ENCODE measurements around the gene MXI1. TPM values are rescaled to one million over a fixed set of nuclear protein-coding genes. Genes with fewer than 3 reads are reported as not detected.

Gene MXI1
- total RNA-seq, 1 experiment from 2014 or later = 16.6 TPM

GRCh38 chr10:110217662-110218008 lies 10.2 kb downstream of the MXI1 start:
- H3K9me3 Mint-ChIP-seq = no peaks in the 10 kb centered on the region
- ATAC-seq (no peak), DNase-seq (ENCODE audit: low spot score) (no peak)
- no peak overlapping the region for H3K27ac Mint-ChIP-seq
- peaks cover 42% of the 10 kb centered on the region for H3K27me3 Mint-ChIP-seq (ENCODE audit: low read depth)
- no peak for TF ChIP-seq FOXP4 (CRISPR knock-in tag; IDR thresholded peaks at IDR 0.05)
- TF ChIP-seq USF1 (CRISPR knock-in tag; IDR thresholded peaks at IDR 0.05) = no peak
- TF ChIP-seq ZNF138 (CRISPR knock-in tag; conservative IDR thresholded peaks at IDR 0.05) = no peak
- no peak for TF ChIP-seq SP1 (CRISPR knock-in tag; conservative IDR thresholded peaks at IDR 0.05)
- no peak for TF ChIP-seq ZNF416 (CRISPR knock-in tag; IDR thresholded peaks at IDR 0.05)
- TF ChIP-seq MYBL2 (CRISPR knock-in tag; IDR thresholded peaks at IDR 0.05) = no peak
- TF ChIP-seq ZNF121 (CRISPR knock-in tag; IDR thresholded peaks at IDR 0.05) = no peak
- TF ChIP-seq SMAD3 (CRISPR knock-in tag; IDR thresholded peaks at IDR 0.05; ENCODE audit: borderline replicate concordance) = no peak
- TF ChIP-seq, protein P1, sequence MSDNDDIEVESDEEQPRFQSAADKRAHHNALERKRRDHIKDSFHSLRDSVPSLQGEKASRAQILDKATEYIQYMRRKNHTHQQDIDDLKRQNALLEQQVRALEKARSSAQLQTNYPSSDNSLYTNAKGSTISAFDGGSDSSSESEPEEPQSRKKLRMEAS (CRISPR knock-in tag; IDR thresholded peaks at IDR 0.05) = no peak
- no peak for TF ChIP-seq ZNF219 (CRISPR knock-in tag; IDR thresholded peaks at IDR 0.05; ENCODE audit: borderline replicate concordance)
- TF ChIP-seq SMAD4 (CRISPR knock-in tag; IDR thresholded peaks at IDR 0.05) = no peak
- TF ChIP-seq, protein P2, sequence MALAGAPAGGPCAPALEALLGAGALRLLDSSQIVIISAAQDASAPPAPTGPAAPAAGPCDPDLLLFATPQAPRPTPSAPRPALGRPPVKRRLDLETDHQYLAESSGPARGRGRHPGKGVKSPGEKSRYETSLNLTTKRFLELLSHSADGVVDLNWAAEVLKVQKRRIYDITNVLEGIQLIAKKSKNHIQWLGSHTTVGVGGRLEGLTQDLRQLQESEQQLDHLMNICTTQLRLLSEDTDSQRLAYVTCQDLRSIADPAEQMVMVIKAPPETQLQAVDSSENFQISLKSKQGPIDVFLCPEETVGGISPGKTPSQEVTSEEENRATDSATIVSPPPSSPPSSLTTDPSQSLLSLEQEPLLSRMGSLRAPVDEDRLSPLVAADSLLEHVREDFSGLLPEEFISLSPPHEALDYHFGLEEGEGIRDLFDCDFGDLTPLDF (CRISPR knock-in tag; IDR thresholded peaks at IDR 0.05) = no peak
- no peak for TF ChIP-seq GRHL2 (CRISPR knock-in tag; IDR thresholded peaks at IDR 0.05; ENCODE audit: insufficient replicate concordance, severe bottlenecking)
- TF ChIP-seq ATF3 (CRISPR knock-in tag; conservative IDR thresholded peaks at IDR 0.05) = no peak
- TF ChIP-seq OVOL2 (CRISPR knock-in tag; IDR thresholded peaks at IDR 0.05; ENCODE audit: borderline replicate concordance) = no peak
- TF ChIP-seq NFE2L1 (CRISPR knock-in tag; IDR thresholded peaks at IDR 0.05) = no peak
- TF ChIP-seq TP53 (CRISPR knock-in tag; IDR thresholded peaks at IDR 0.05) = no peak
- no peak for TF ChIP-seq PRDM15 (CRISPR knock-in tag; IDR thresholded peaks at IDR 0.05)
- H3K4me3 Mint-ChIP-seq = no peak overlapping the region
- POLR2A ChIA-PET = no interaction called here
- CTCF ChIA-PET = interaction anchor here (6.2 to 7.8 kb wide), 2 partner anchors 10 to 80 kb away, joined by 36 to 69 read pairs; partner anchors contain the start of gene MXI1
- peaks cover 55% of the 10 kb centered on the region for H3K4me1 Mint-ChIP-seq
- H3K36me3 Mint-ChIP-seq = no peaks in the 10 kb centered on the region

- H3K27me3 Mint-ChIP-seq (ENCODE audit: low read depth) = peaks cover 36% of the 10 kb centered on the region
- H3K27ac Mint-ChIP-seq = no peak overlapping the region
- no peak overlapping the region for H3K4me3 Mint-ChIP-seq
- H3K9me3 Mint-ChIP-seq = no peaks in the 10 kb centered on the region
- POLR2A ChIA-PET = interaction anchor here (0.9 kb wide), 1 partner anchor 8 kb away, joined by 4 read pairs; no protein-coding TSS in a partner anchor
- no peak for DNase-seq (ENCODE audit: low spot score)
- no peak for ATAC-seq
- no peaks in the 10 kb centered on the region for H3K36me3 Mint-ChIP-seq
- CTCF ChIA-PET = interaction anchor here (1.9 to 7.8 kb wide), 4 partner anchors 8 to 334 kb away, joined by 4 to 69 read pairs (median 31); partner anchors contain the start of gene MXI1
- H3K4me1 Mint-ChIP-seq = peaks cover 61% of the 10 kb centered on the region
- TF ChIP-seq USF1 (CRISPR knock-in tag; IDR thresholded peaks at IDR 0.05) = no peak
- TF ChIP-seq ZNF219 (CRISPR knock-in tag; IDR thresholded peaks at IDR 0.05; ENCODE audit: borderline replicate concordance) = no peak
- no peak for TF ChIP-seq RELA (CRISPR knock-in tag; IDR thresholded peaks at IDR 0.05; ENCODE audit: borderline replicate concordance)
- TF ChIP-seq, protein P3, sequence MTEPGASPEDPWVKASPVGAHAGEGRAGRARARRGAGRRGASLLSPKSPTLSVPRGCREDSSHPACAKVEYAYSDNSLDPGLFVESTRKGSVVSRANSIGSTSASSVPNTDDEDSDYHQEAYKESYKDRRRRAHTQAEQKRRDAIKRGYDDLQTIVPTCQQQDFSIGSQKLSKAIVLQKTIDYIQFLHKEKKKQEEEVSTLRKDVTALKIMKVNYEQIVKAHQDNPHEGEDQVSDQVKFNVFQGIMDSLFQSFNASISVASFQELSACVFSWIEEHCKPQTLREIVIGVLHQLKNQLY (CRISPR knock-in tag; IDR thresholded peaks at IDR 0.05) = no peak
- no peak for TF ChIP-seq NR1H2 (CRISPR knock-in tag; IDR thresholded peaks at IDR 0.05)
- TF ChIP-seq ZNF138 (CRISPR knock-in tag; conservative IDR thresholded peaks at IDR 0.05) = no peak
- no peak for TF ChIP-seq ATF3 (CRISPR knock-in tag; conservative IDR thresholded peaks at IDR 0.05)
- TF ChIP-seq, protein P4, sequence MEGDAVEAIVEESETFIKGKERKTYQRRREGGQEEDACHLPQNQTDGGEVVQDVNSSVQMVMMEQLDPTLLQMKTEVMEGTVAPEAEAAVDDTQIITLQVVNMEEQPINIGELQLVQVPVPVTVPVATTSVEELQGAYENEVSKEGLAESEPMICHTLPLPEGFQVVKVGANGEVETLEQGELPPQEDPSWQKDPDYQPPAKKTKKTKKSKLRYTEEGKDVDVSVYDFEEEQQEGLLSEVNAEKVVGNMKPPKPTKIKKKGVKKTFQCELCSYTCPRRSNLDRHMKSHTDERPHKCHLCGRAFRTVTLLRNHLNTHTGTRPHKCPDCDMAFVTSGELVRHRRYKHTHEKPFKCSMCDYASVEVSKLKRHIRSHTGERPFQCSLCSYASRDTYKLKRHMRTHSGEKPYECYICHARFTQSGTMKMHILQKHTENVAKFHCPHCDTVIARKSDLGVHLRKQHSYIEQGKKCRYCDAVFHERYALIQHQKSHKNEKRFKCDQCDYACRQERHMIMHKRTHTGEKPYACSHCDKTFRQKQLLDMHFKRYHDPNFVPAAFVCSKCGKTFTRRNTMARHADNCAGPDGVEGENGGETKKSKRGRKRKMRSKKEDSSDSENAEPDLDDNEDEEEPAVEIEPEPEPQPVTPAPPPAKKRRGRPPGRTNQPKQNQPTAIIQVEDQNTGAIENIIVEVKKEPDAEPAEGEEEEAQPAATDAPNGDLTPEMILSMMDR (IDR thresholded peaks at IDR 0.05) = no peak
- TF ChIP-seq IRF2 (CRISPR knock-in tag; IDR thresholded peaks at IDR 0.05; ENCODE audit: borderline replicate concordance, low read depth) = no peak
- no peak for TF ChIP-seq ZNF263 (CRISPR knock-in tag; IDR thresholded peaks at IDR 0.05; ENCODE audit: low read depth)
These were observed 11.2 kb downstream of the MXI1 start for GRCh38 chr10:110218632-110219031.

Data from WTC11 (cell line).